DOHH2 (cell line): ENCODE data around the gene ERO1B.

Experiments
- H3F3A ChIP-seq: fragments of 200-600 bp; sonication (generic), shearing (Covaris generic); 2 replicates; pipeline ENCODE4 v1.6.0; 2016; ENCODE audit warnings: antibody characterized with exemption, mild to moderate bottlenecking; ENCODE audit not compliant: control insufficient read depth, insufficient read depth
- H3K27ac ChIP-seq: fragments of 200-600 bp; sonication (generic); 2 replicates; pipeline ENCODE4 v1.5.1; 2014; ENCODE audit warnings: low read depth, mild to moderate bottlenecking, low read length, moderate library complexity
- H3K27me3 ChIP-seq: fragments of 200-600 bp; sonication (generic); 2 replicates; pipeline ENCODE4 v1.6.1; 2014; ENCODE audit warnings: mild to moderate bottlenecking, low read length, mixed read lengths; ENCODE audit not compliant: control insufficient read depth
- H3K36me3 ChIP-seq: fragments of 200-600 bp; sonication (generic); 2 replicates; pipeline ENCODE4 v1.6.1; 2014; ENCODE audit warnings: mild to moderate bottlenecking, low read length, moderate library complexity, mixed read lengths; ENCODE audit not compliant: control insufficient read depth
- H3K4me1 ChIP-seq: fragments of 200-600 bp; sonication (generic); 2 replicates; pipeline ENCODE4 v1.6.1; 2014; ENCODE audit warnings: mild to moderate bottlenecking, low read length, mixed read lengths; ENCODE audit not compliant: control insufficient read depth
- H3K4me2 ChIP-seq: fragments of 200-600 bp; sonication (generic); 2 replicates; pipeline ENCODE4 v1.6.0; 2014; ENCODE audit warnings: mild to moderate bottlenecking, low read length, moderate library complexity
- H3K4me3 ChIP-seq: fragments of 200-600 bp; sonication (generic); 2 replicates; pipeline ENCODE4 v1.5.1; 2014; ENCODE audit warnings: mild to moderate bottlenecking, low read length, mixed read lengths
- H3K79me2 ChIP-seq: fragments of 200-600 bp; sonication (generic); 2 replicates; pipeline ENCODE4 v1.6.1; 2014; ENCODE audit warnings: mild to moderate bottlenecking, low read length, mixed read lengths; ENCODE audit not compliant: control insufficient read depth
- H3K9me2 ChIP-seq: fragments of 200-600 bp; sonication (generic); replicated peaks from 2 replicates; pipeline ENCODE4 v1.6.1; 2014; ENCODE audit warnings: mild to moderate bottlenecking, low read length, mixed read lengths; ENCODE audit not compliant: control insufficient read depth
- H3K9me3 ChIP-seq: fragments of 200-600 bp; sonication (generic); 2 replicates; pipeline ENCODE4 v1.6.1; 2014; ENCODE audit warnings: antibody characterized with exemption, low read length, mixed read lengths; ENCODE audit not compliant: control insufficient read depth, insufficient read depth
- H4K20me1 ChIP-seq: fragments of 200-600 bp; sonication (generic); 2 replicates; pipeline ENCODE4 v1.6.0; 2014; ENCODE audit warnings: low read depth, mild to moderate bottlenecking, antibody characterized with exemption, low read length, moderate library complexity; ENCODE audit not compliant: control insufficient read depth, insufficient read depth
- EZH2phosphoT487 ChIP-seq: fragments of 200-600 bp; sonication (generic); IDR thresholded peaks from 2 replicates; pipeline ENCODE4 v1.6.1; 2017; ENCODE audit warnings: borderline replicate concordance, mild to moderate bottlenecking, antibody characterized with exemption, low read length, moderate library complexity, mixed read lengths
- TF ChIP-seq, protein P1 (sequence below): fragments of 200-600 bp; sonication (generic); IDR thresholded peaks from one replicate; pipeline ENCODE4 v1.5.1; 2014; ENCODE audit warnings: antibody characterized with exemption, mild to moderate bottlenecking, low read depth, low read length; ENCODE audit not compliant: poor library complexity, severe bottlenecking

ERO1B gene

DNA sequence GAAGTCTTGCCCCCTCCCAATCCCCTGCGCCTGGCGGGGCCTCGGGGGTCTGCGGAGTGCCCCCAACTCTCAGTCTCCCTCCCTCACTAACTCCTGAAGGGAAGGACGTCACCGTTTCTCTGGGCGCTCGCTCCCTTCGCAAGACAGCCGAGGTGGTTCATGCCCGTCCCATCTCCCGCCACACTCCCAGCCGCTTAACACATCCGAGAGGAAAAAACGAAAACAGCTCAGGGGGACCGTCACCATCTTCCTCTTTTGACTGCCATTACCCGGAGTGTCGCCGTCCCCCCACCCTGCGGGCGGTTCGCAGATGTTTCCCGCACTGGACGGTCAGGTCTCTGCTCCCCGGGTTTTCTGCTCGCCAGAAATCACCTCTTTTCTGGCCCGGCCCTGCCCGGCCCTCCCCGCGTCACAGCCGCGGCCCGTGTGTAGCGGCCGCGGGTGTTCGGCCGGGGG, 532 bp downstream of the ERO1B start:
- H3K27ac ChIP-seq = peak overlapping the region; percentile 62
- H4K20me1 ChIP-seq = no peaks in the 10 kb centered on the region
- H3K27me3 ChIP-seq = no peaks in the 10 kb centered on the region
- H3K79me2 ChIP-seq = peaks cover 55% of the 10 kb centered on the region
- H3K9me3 ChIP-seq = peaks cover 8% of the 10 kb centered on the region; the same call in 1 of the 2 replicates
- H3K36me3 ChIP-seq = peaks cover 31% of the 10 kb centered on the region
- peak overlapping the region; percentile 90 for H3K4me3 ChIP-seq
- TF ChIP-seq, protein P1, sequence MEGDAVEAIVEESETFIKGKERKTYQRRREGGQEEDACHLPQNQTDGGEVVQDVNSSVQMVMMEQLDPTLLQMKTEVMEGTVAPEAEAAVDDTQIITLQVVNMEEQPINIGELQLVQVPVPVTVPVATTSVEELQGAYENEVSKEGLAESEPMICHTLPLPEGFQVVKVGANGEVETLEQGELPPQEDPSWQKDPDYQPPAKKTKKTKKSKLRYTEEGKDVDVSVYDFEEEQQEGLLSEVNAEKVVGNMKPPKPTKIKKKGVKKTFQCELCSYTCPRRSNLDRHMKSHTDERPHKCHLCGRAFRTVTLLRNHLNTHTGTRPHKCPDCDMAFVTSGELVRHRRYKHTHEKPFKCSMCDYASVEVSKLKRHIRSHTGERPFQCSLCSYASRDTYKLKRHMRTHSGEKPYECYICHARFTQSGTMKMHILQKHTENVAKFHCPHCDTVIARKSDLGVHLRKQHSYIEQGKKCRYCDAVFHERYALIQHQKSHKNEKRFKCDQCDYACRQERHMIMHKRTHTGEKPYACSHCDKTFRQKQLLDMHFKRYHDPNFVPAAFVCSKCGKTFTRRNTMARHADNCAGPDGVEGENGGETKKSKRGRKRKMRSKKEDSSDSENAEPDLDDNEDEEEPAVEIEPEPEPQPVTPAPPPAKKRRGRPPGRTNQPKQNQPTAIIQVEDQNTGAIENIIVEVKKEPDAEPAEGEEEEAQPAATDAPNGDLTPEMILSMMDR = no peak
- TF ChIP-seq EZH2phosphoT487 = no peak
- peaks cover 37% of the 10 kb centered on the region for H3F3A ChIP-seq
- peaks cover 69% of the 10 kb centered on the region for H3K4me1 ChIP-seq
- H3K9me2 ChIP-seq = no peaks in the 10 kb centered on the region
- H3K4me2 ChIP-seq = peak overlapping the region; percentile 90

- Histone ChIP-seq H3K9me3 (peaks cover 8% of the 10 kb centered on the region; the same call in 1 of the 2 replicates), H3K9me2 (no peaks in the 10 kb centered on the region), H3K4me3 (peak overlapping the region; percentile 90), H3K79me2 (peaks cover 61% of the 10 kb centered on the region), H3K4me2 (peak overlapping the region; percentile 90), H3K4me1 (peaks cover 65% of the 10 kb centered on the region), H3K27ac (peak overlapping the region; percentile 62), H3K27me3 (no peaks in the 10 kb centered on the region), H3F3A (peaks cover 34% of the 10 kb centered on the region), H4K20me1 (no peaks in the 10 kb centered on the region), H3K36me3 (peaks cover 34% of the 10 kb centered on the region)
- TF ChIP-seq, protein P1 = no peak
- TF ChIP-seq EZH2phosphoT487 = no peak
Observed at GRCh38 chr1:236280438-236281197, 1.1 kb downstream of the ERO1B start.

GRCh38 chr1:236275586-236275985, 6.2 kb downstream of the ERO1B start:
- TF ChIP-seq EZH2phosphoT487 = no peak
- TF ChIP-seq, protein P1 = no peak
- Histone ChIP-seq H3K4me2 (no peak overlapping the region), H3K36me3 (peaks cover 30% of the 10 kb centered on the region), H3K9me2 (no peaks in the 10 kb centered on the region), H3K9me3 (peaks cover 8% of the 10 kb centered on the region; the same call in 1 of the 2 replicates), H3K79me2 (peaks cover 99% of the 10 kb centered on the region), H3K4me3 (no peak overlapping the region), H3K27ac (no peak overlapping the region), H4K20me1 (no peaks in the 10 kb centered on the region), H3F3A (peaks cover 3% of the 10 kb centered on the region; the same call in 1 of the 2 replicates), H3K27me3 (no peaks in the 10 kb centered on the region), H3K4me1 (peaks cover 44% of the 10 kb centered on the region)
